Liver (tissue), 9 donors: ENCODE data around the gene C1GALT1. TPM values are rescaled to one million over a fixed set of nuclear protein-coding genes. Genes with fewer than 3 reads are reported as not detected.

ENCODE experiments used
- DNase-seq: peaks from one replicate; pipeline ENCODE4 v3.0.0-alpha.2; 2017; ENCODE audit warnings: low spot score
- H3K27ac ChIP-seq, 2 donors: one replicate each; pipeline ENCODE4 v1.7.0; 2013; ENCODE audit warnings: inconsistent platforms in 2 of 2, low read length in 2 of 2, control low read depth in 1 of 2, low read depth in 1 of 2, mild to moderate bottlenecking in 1 of 2
- H3K27me3 ChIP-seq, 4 donors: one replicate each; pipeline versions ENCODE4 v1.6.1 to v1.7.0; 2013; ENCODE audit warnings: low read length in 3 of 4, inconsistent platforms in 1 of 4, mild to moderate bottlenecking in 1 of 4, moderate library complexity in 1 of 4; ENCODE audit not compliant: control insufficient read depth in 4 of 4, insufficient read depth in 4 of 4
- H3K36me3 ChIP-seq, 4 donors: one replicate each; pipeline versions ENCODE4 v1.6.1 to v1.7.0; 2013; ENCODE audit warnings: low read length in 3 of 4, mild to moderate bottlenecking in 3 of 4, low read depth in 1 of 4, moderate library complexity in 1 of 4; ENCODE audit not compliant: control insufficient read depth in 4 of 4, insufficient read depth in 3 of 4
- H3K4me1 ChIP-seq, 4 donors: one replicate each; pipeline versions ENCODE4 v1.6.1 to v1.7.0; 2013; ENCODE audit warnings: low read length in 3 of 4, mild to moderate bottlenecking in 3 of 4, moderate library complexity in 1 of 4; ENCODE audit not compliant: control insufficient read depth in 4 of 4, insufficient read depth in 4 of 4
- H3K4me3 ChIP-seq, 3 donors: one replicate each; pipeline versions ENCODE4 v1.6.1 to v1.7.0; 2013; ENCODE audit warnings: low read length in 3 of 3, control low read depth in 1 of 3, low read depth in 1 of 3, mild to moderate bottlenecking in 1 of 3
- H3K9ac ChIP-seq, 2 donors: one replicate each; pipeline ENCODE4 v1.7.0; 2013; ENCODE audit warnings: low read length in 2 of 2, mild to moderate bottlenecking in 2 of 2, moderate library complexity in 2 of 2, control low read depth in 1 of 2, low read depth in 1 of 2
- H3K9me3 ChIP-seq, 4 donors: one replicate each; pipeline versions ENCODE4 v1.6.1 to v1.7.0; 2013; ENCODE audit warnings: low read length in 3 of 4; ENCODE audit not compliant: control insufficient read depth in 4 of 4
- EGR1 ChIP-seq, 2 donors: IDR thresholded peaks; 2 replicates each; pipeline ENCODE4 v1.6.1; 2016 to 2018; ENCODE audit warnings: antibody characterized with exemption in 2 of 2, low read depth in 2 of 2
- FOXA1 ChIP-seq: IDR thresholded peaks from 2 replicates; pipeline ENCODE4 v1.6.1; 2016; ENCODE audit warnings: antibody characterized with exemption
- FOXA2 ChIP-seq: IDR thresholded peaks from 2 replicates; pipeline ENCODE4 v1.6.1; 2016; ENCODE audit warnings: antibody characterized with exemption
- GABPA ChIP-seq, 2 donors: IDR thresholded peaks in 1 of 2; conservative IDR thresholded peaks in 1 of 2; 2 replicates each; pipeline ENCODE4 v1.6.1; 2016; ENCODE audit warnings: antibody characterized with exemption in 2 of 2, mild to moderate bottlenecking in 1 of 2, moderate library complexity in 1 of 2
- HNF4A ChIP-seq, 2 donors: conservative IDR thresholded peaks; 2 replicates each; pipeline ENCODE4 v1.6.1; 2016; ENCODE audit warnings: antibody characterized with exemption in 2 of 2, mild to moderate bottlenecking in 2 of 2
- HNF4G ChIP-seq: IDR thresholded peaks from 2 replicates; pipeline ENCODE4 v1.6.1; 2016; ENCODE audit warnings: antibody characterized with exemption
- JUND ChIP-seq, 2 donors: IDR thresholded peaks; 2 replicates each; pipeline ENCODE4 v1.6.1; 2016; ENCODE audit warnings: antibody characterized with exemption in 2 of 2
- NR2F2 ChIP-seq: IDR thresholded peaks from 2 replicates; pipeline ENCODE4 v1.6.1; 2016; ENCODE audit warnings: antibody characterized with exemption
- RAD21 ChIP-seq, 2 donors: IDR thresholded peaks; 2 replicates each; pipeline ENCODE4 v1.6.1; 2016; ENCODE audit warnings: antibody characterized with exemption in 2 of 2, mild to moderate bottlenecking in 2 of 2
- RXRA ChIP-seq, 2 donors: IDR thresholded peaks; 2 replicates each; pipeline ENCODE4 v1.6.1; 2017 to 2018; ENCODE audit warnings: antibody characterized with exemption in 2 of 2, mild to moderate bottlenecking in 1 of 2
- SP1 ChIP-seq: IDR thresholded peaks from 2 replicates; pipeline ENCODE4 v1.6.1; 2018; ENCODE audit warnings: antibody characterized with exemption, mild to moderate bottlenecking
- TAF1 ChIP-seq: conservative IDR thresholded peaks from 2 replicates; pipeline ENCODE4 v1.6.1; 2016; ENCODE audit warnings: antibody characterized with exemption, mild to moderate bottlenecking
- YY1 ChIP-seq: IDR thresholded peaks from 2 replicates; pipeline ENCODE4 v1.6.1; 2016; ENCODE audit warnings: antibody characterized with exemption, mild to moderate bottlenecking
- WGBS: extraction: QIAGEN DNeasy Blood & Tissue Kit; methylation state at CpG from one replicate; pipeline ENCODE4 v1.1.7; 2013; 5-methylcytosine and 5-hydroxymethylcytosine counted together
- polyA plus RNA-seq, 2 donors: library from polyadenylated mRNA; stranded (reverse) in 1 of 2; unstranded in 1 of 2; fragments of 200-250 nt in 1 of 2; fragments of >200 nt in 1 of 2; fragmentation: Nextera tagmentation in 1 of 2; extraction: Ambion mirVana in 1 of 2; gene quantifications; one replicate each; pipeline versions ENCODE4 v1.2.1 to v1.2.3, GENCODE V29; 2013 to 2015
- total RNA-seq, 2 donors: library from RNA; depleted of rRNA; stranded (reverse); fragments of >200 nt; gene quantifications; one replicate each; pipeline ENCODE4 v1.2.3, GENCODE V29; 2014
- TF ChIP-seq, protein P1 (sequence below): IDR thresholded peaks from 2 replicates; pipeline ENCODE4 v1.6.1; 2016; ENCODE audit warnings: antibody characterized with exemption
- TF ChIP-seq, protein P2 (sequence below): fragments of 150-350 bp; IDR thresholded peaks from 2 replicates; pipeline ENCODE4 v1.5.1; 2017; ENCODE audit warnings: improper control_type of control experiment, low read depth, low read length; ENCODE audit not compliant: missing input control
- TF ChIP-seq, protein P3 (sequence below): IDR thresholded peaks from 2 replicates; pipeline ENCODE4 v1.6.1; 2016; ENCODE audit warnings: antibody characterized with exemption
- TF ChIP-seq, protein P4 (sequence below): IDR thresholded peaks from 2 replicates; pipeline ENCODE4 v1.6.1; 2016; ENCODE audit warnings: antibody characterized with exemption, mild to moderate bottlenecking
- TF ChIP-seq, protein P5 (sequence below): IDR thresholded peaks from 2 replicates; pipeline ENCODE4 v1.6.1; 2016; ENCODE audit warnings: antibody characterized with exemption
- donor health status: healthy.
- donor health status: healthy.
- donor health status: healthy.
- donor health status: healthy.
- donor health status: healthy.

C1GALT1 gene
- total and polyA plus RNA-seq, 4 donors, result 5.6 to 28.6 (median 12.5) TPM

DNA sequence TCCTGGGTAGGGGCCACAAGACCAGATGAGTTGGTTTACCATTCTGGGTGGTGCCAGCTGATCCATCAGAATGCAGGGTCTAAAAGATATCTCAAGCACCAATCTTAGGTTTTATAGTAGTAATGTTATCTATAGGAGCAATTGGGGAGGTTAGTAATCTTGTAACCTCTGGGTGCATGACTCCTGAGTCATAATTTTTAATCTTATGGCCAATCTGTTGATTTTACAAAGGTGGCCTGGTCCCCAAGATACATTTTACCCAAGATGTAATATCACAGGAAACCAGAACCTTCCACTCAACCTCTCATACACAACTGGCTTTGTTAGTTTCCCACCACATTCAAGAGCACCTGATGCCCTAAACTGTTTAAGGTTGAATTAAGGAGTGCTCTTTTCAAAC is 79.5 kb downstream of the C1GALT1 start:
- H3K4me3 ChIP-seq, result no peak overlapping the region
- no peaks in the 10 kb centered on the region for H3K9me3 ChIP-seq
- no peak for DNase-seq
- H3K27me3 ChIP-seq, result no peaks in the 10 kb centered on the region
- H3K4me1 ChIP-seq, result peaks cover 0 to 2% (median 0%) of the 10 kb centered on the region in 4 donors
- H3K36me3 ChIP-seq, result no peaks in the 10 kb centered on the region
- no peak overlapping the region for H3K9ac ChIP-seq
- TF ChIP-seq HNF4A (conservative IDR thresholded peaks at IDR 0.05), result no peak
- TF ChIP-seq, protein P1, sequence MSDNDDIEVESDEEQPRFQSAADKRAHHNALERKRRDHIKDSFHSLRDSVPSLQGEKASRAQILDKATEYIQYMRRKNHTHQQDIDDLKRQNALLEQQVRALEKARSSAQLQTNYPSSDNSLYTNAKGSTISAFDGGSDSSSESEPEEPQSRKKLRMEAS, result no peak
- TF ChIP-seq RAD21 (IDR thresholded peaks at IDR 0.05), result no peak
- no peak for TF ChIP-seq GABPA (IDR thresholded peaks at IDR 0.05 in 1 of 2, conservative IDR thresholded peaks at IDR 0.05 in 1 of 2)
- no peak overlapping the region for H3K27ac ChIP-seq

DNA sequence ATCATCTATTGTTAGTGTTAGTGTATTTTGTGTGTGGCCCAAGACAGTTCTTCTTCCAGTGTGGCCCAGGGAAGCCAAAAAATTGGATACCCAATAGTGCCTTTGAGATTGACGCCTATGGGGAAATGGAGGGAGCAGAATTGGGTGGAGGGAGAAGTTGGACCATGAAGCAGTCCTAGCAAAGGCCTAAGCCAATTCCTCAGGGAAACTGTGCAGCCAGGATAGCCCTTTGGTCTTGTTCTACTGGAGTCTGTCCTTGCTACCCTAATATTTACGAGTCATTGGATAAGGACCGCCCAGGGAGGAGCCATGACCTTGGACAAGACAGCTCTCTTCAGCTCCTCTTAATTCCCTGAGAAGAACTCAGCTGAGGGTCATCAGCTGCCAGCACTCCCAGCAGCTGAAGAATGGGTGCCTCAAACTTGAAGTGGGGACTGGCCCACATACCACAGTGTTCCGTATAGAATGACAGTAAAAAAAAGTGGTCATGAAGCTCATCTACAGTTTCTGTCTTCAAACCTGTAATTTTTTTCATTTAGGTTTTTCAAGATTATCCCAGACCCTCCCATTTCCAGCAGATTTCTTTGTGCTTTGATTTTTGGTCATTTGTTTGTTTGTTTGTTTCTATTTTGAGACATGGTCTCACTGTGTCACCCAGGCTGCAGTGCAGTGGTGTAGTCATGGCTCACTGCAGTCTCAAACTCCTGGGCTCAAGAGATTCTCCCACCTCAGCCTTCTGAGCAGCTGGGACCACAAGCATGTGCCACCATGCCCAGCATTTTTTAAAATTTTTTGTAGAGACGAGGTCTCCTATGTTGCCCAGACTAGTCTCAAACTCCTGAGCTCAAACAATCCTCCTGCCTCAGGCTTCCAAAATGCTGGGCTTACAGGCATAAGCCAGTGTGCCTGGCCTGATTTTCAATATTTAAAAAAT is 81.2 kb downstream of the C1GALT1 start:
- Histone ChIP-seq H3K27me3 (no peaks in the 10 kb centered on the region), H3K9me3 (no peaks in the 10 kb centered on the region), H3K9ac (no peak overlapping the region), H3K27ac (no peak overlapping the region), H3K4me3 (no peak overlapping the region), H3K36me3 (no peaks in the 10 kb centered on the region), H3K4me1 (no peaks in the 10 kb centered on the region)
- no peak for TF ChIP-seq EGR1 (IDR thresholded peaks at IDR 0.05; ENCODE audit: low read depth in 2 of 2)
- TF ChIP-seq, protein P2, sequence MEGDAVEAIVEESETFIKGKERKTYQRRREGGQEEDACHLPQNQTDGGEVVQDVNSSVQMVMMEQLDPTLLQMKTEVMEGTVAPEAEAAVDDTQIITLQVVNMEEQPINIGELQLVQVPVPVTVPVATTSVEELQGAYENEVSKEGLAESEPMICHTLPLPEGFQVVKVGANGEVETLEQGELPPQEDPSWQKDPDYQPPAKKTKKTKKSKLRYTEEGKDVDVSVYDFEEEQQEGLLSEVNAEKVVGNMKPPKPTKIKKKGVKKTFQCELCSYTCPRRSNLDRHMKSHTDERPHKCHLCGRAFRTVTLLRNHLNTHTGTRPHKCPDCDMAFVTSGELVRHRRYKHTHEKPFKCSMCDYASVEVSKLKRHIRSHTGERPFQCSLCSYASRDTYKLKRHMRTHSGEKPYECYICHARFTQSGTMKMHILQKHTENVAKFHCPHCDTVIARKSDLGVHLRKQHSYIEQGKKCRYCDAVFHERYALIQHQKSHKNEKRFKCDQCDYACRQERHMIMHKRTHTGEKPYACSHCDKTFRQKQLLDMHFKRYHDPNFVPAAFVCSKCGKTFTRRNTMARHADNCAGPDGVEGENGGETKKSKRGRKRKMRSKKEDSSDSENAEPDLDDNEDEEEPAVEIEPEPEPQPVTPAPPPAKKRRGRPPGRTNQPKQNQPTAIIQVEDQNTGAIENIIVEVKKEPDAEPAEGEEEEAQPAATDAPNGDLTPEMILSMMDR, result no peak
- TF ChIP-seq JUND (IDR thresholded peaks at IDR 0.05), result no peak
- no peak for TF ChIP-seq TAF1
- TF ChIP-seq, protein P3, sequence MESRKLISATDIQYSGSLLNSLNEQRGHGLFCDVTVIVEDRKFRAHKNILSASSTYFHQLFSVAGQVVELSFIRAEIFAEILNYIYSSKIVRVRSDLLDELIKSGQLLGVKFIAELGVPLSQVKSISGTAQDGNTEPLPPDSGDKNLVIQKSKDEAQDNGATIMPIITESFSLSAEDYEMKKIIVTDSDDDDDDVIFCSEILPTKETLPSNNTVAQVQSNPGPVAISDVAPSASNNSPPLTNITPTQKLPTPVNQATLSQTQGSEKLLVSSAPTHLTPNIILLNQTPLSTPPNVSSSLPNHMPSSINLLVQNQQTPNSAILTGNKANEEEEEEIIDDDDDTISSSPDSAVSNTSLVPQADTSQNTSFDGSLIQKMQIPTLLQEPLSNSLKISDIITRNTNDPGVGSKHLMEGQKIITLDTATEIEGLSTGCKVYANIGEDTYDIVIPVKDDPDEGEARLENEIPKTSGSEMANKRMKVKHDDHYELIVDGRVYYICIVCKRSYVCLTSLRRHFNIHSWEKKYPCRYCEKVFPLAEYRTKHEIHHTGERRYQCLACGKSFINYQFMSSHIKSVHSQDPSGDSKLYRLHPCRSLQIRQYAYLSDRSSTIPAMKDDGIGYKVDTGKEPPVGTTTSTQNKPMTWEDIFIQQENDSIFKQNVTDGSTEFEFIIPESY, result no peak
- TF ChIP-seq GABPA (IDR thresholded peaks at IDR 0.05 in 1 of 2, conservative IDR thresholded peaks at IDR 0.05 in 1 of 2), result no peak
- TF ChIP-seq, protein P1, result no peak
- no peak for TF ChIP-seq RXRA (IDR thresholded peaks at IDR 0.05)
- no peak for TF ChIP-seq HNF4A (conservative IDR thresholded peaks at IDR 0.05)
- no peak for TF ChIP-seq RAD21 (IDR thresholded peaks at IDR 0.05)
- TF ChIP-seq, protein P4, sequence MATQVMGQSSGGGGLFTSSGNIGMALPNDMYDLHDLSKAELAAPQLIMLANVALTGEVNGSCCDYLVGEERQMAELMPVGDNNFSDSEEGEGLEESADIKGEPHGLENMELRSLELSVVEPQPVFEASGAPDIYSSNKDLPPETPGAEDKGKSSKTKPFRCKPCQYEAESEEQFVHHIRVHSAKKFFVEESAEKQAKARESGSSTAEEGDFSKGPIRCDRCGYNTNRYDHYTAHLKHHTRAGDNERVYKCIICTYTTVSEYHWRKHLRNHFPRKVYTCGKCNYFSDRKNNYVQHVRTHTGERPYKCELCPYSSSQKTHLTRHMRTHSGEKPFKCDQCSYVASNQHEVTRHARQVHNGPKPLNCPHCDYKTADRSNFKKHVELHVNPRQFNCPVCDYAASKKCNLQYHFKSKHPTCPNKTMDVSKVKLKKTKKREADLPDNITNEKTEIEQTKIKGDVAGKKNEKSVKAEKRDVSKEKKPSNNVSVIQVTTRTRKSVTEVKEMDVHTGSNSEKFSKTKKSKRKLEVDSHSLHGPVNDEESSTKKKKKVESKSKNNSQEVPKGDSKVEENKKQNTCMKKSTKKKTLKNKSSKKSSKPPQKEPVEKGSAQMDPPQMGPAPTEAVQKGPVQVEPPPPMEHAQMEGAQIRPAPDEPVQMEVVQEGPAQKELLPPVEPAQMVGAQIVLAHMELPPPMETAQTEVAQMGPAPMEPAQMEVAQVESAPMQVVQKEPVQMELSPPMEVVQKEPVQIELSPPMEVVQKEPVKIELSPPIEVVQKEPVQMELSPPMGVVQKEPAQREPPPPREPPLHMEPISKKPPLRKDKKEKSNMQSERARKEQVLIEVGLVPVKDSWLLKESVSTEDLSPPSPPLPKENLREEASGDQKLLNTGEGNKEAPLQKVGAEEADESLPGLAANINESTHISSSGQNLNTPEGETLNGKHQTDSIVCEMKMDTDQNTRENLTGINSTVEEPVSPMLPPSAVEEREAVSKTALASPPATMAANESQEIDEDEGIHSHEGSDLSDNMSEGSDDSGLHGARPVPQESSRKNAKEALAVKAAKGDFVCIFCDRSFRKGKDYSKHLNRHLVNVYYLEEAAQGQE, result no peak
- TF ChIP-seq FOXA2, result no peak
- TF ChIP-seq SP1, result no peak
- no peak for TF ChIP-seq YY1
- TF ChIP-seq, protein P5, sequence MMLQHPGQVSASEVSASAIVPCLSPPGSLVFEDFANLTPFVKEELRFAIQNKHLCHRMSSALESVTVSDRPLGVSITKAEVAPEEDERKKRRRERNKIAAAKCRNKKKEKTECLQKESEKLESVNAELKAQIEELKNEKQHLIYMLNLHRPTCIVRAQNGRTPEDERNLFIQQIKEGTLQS, result no peak
- no peak for TF ChIP-seq HNF4G
- no peak for TF ChIP-seq NR2F2
- TF ChIP-seq FOXA1, result no peak
- 97% methylated on average over 5 of the region's 5 CpGs for WGBS
- no peak for DNase-seq
